Activated CD8-positive, alpha-beta T cell treated with anti-CD3 and anti-CD28 coated beads for 36 hours (primary cell): ENCODE measurements around the gene TPRG1L. TPM values are rescaled to one million over a fixed set of nuclear protein-coding genes. Genes with fewer than 3 reads are reported as not detected.

Source experiments
- ATAC-seq: fragments of 200-7000 bp; cut with Tn5 transposase; one replicate; pipeline ENCODE4 v1.10.0; 2021; ENCODE audit warnings: mild to moderate bottlenecking, moderate library complexity
- CTCF ChIA-PET: fragments of 350-600 bp; sonication (Branson Sonifier 250); formaldehyde crosslinking; loops from one replicate; lab custom pipeline; 2021; ENCODE audit warnings: antibody characterized with exemption; lab: Charles Lee
- POLR2A ChIA-PET: fragments of 350-600 bp; sonication (Branson Sonifier 250); formaldehyde crosslinking; loops from one replicate; lab custom pipeline; 2021; ENCODE audit warnings: antibody characterized with exemption; lab: Charles Lee
- DNase-seq: peaks from one replicate; pipeline ENCODE4 v3.0.0-alpha.2; 2020
- H3K27ac Mint-ChIP-seq: one replicate; pipeline ENCODE4 v1.8.0; 2021; ENCODE audit warnings: mild to moderate bottlenecking, mixed read lengths
- H3K27me3 Mint-ChIP-seq: one replicate; pipeline ENCODE4 v1.8.0; 2021; ENCODE audit warnings: mixed read lengths
- H3K36me3 Mint-ChIP-seq: one replicate; pipeline ENCODE4 v1.8.0; 2021; ENCODE audit warnings: low read depth, mixed read lengths
- H3K4me1 Mint-ChIP-seq: one replicate; pipeline ENCODE4 v1.8.0; 2021; ENCODE audit warnings: low read depth, mixed read lengths
- H3K4me3 Mint-ChIP-seq: one replicate; pipeline ENCODE4 v1.8.0; 2021; ENCODE audit warnings: mild to moderate bottlenecking, moderate library complexity, mixed read lengths
- H3K9me3 Mint-ChIP-seq: one replicate; pipeline ENCODE4 v1.8.0; 2021; ENCODE audit warnings: mixed read lengths
- CTCF ChIP-seq: fragments of 200-600 bp; IDR thresholded peaks from one replicate; pipeline ENCODE4 v1.8.0; 2022; ENCODE audit warnings: antibody characterized with exemption, mild to moderate bottlenecking
- intact Hi-C: fragments of 100-400 bp; cut with micrococcal nuclease; formaldehyde crosslinking; loops from one replicate; pipeline ENCODE4 v1.10.0; 2022
- total RNA-seq, 2 experiments: library from RNA; stranded (reverse); gene quantifications; one replicate each; pipeline ENCODE4 v1.2.3, GENCODE V29; 2021

Gene TPRG1L
- total RNA-seq, 2 experiments from 2014 or later = 6.1 to 6.2 TPM

DNA sequence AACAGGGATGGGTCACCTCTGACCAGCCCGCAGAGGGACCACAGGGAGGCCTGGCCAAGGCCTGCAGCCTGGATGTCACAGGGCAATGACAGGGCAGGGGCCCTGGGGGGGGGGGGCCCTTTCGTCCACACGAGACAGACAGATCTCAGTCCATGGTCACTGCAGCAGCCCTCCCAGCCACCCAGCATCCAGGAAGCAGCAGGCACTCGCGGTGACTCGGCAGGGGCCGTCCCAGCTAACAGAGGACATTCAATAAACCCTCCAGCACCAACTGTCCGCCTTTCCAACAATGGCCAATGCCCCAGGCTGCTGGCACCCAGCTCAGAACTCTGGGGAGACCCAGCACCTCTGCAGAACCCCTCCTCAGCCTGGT lies 46.4 kb upstream of the TPRG1L start:
- TF ChIP-seq CTCF = no peak
- H3K9me3 Mint-ChIP-seq = no peaks in the 10 kb centered on the region
- no peaks in the 10 kb centered on the region for H3K36me3 Mint-ChIP-seq
- no peaks in the 10 kb centered on the region for H3K4me1 Mint-ChIP-seq
- ChIA-PET CTCF (no interaction called here), POLR2A (no interaction called here)
- no peaks in the 10 kb centered on the region for H3K27me3 Mint-ChIP-seq
- ATAC-seq (no peak), DNase-seq (no peak)
- H3K4me3 Mint-ChIP-seq = no peak overlapping the region
- intact Hi-C loops = no loop called here
- no peak overlapping the region for H3K27ac Mint-ChIP-seq

DNA sequence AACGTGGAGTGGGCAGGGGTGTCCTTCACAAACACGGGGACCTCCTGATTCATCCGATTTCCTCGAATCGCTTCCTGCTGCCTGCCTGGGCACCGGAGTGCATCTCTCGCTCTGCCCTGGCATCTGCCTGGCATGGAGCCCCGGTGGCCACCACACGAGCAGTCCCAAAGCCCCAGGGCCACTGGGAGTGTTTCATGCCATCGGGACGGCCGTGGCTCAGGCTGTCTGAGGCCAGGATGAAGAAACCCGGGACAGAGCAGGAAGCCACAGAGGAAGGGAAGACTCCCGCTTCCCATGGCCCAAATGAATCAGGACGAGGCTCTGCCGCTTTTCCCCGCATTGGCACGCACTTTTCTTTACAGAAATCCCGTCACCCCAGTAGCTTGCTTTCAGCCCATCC lies 45.9 kb upstream of the TPRG1L start:
- no peaks in the 10 kb centered on the region for H3K36me3 Mint-ChIP-seq
- DNase-seq (no peak), ATAC-seq (no peak)
- H3K27ac Mint-ChIP-seq = no peak overlapping the region
- intact Hi-C loops = no loop called here
- H3K4me3 Mint-ChIP-seq = no peak overlapping the region
- ChIA-PET CTCF (no interaction called here), POLR2A (no interaction called here)
- H3K9me3 Mint-ChIP-seq = no peaks in the 10 kb centered on the region
- no peaks in the 10 kb centered on the region for H3K27me3 Mint-ChIP-seq
- H3K4me1 Mint-ChIP-seq = no peaks in the 10 kb centered on the region
- no peak for TF ChIP-seq CTCF

- TF ChIP-seq CTCF = no peak
- Mint-ChIP-seq H3K27me3 (no peaks in the 10 kb centered on the region), H3K4me1 (no peaks in the 10 kb centered on the region), H3K9me3 (no peaks in the 10 kb centered on the region), H3K27ac (no peak overlapping the region), H3K36me3 (no peaks in the 10 kb centered on the region), H3K4me3 (no peak overlapping the region)
- intact Hi-C loops = no loop called here
- ChIA-PET CTCF (no interaction called here), POLR2A (no interaction called here)
- DNase-seq (no peak), ATAC-seq (no peak)
These were observed 45.2 kb upstream of the TPRG1L start for GRCh38 chr1:3579626-3580025.

GRCh38 chr1:3580231-3580630 lies 44.6 kb upstream of the TPRG1L start:
- CTCF ChIA-PET = no interaction called here
- DNase-seq = no peak

More at GRCh38 chr1:3580231-3580630, 44.6 kb upstream of the TPRG1L start:
- intact Hi-C loops = no loop called here
- H3K27ac Mint-ChIP-seq = no peak overlapping the region
- no peaks in the 10 kb centered on the region for H3K36me3 Mint-ChIP-seq
- no peaks in the 10 kb centered on the region for H3K9me3 Mint-ChIP-seq
- no peaks in the 10 kb centered on the region for H3K4me1 Mint-ChIP-seq
- H3K4me3 Mint-ChIP-seq = no peak overlapping the region
- POLR2A ChIA-PET = interaction anchor here (0.7 kb wide), 1 partner anchor 69 kb away, joined by 3 read pairs; no protein-coding TSS in a partner anchor
- TF ChIP-seq CTCF = no peak
- no peaks in the 10 kb centered on the region for H3K27me3 Mint-ChIP-seq
- ATAC-seq = no peak
